GM19193 (cell line): ENCODE data around the gene U2AF2.

Experiments used
- POLR2A ChIP-seq: IDR thresholded peaks from 4 replicates; pipeline ENCODE4 v1.6.1; 2011; ENCODE audit not compliant: insufficient read depth, insufficient read length; ENCODE audit errors: extremely low read depth

The U2AF2 gene

DNA sequence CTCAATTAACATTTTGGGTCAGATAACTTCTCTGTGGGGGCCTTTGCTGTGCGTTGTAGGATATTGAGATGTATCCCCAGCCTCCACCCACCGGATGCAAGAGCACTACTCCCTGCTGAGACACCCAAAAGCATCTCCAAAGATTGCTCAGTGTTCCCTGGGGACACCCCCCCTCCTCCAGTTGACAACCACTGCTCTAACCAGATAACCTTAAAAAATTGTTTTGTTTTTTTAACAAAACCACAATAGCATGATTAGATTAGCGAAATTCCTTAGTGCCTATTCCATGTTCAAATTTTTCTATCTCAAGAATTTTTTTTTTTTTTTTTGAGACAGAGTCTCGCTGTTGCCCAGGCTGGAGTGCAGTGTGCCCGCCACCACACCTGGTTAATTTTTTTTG is 17.6 kb downstream of the U2AF2 start:
- no peak for TF ChIP-seq POLR2A

DNA sequence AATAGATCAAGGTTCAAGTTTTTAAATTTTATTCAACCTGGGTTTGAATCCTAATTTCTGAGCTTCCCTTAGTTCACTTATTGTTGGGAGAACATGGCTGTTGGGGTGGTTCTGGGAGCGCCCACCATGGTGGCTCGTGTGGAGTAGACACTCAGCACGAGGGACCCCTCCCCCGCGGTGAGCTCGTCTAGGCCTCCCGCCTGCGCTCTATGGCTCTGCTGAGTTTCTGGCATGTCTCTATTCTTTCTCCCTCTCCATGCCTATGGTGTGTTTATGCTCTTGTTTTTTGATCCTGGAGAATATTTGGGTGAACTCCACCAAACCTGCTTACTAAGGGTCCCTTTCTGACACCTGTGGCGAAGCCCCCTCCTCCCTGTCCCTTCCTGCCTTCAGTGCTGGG is 18.6 kb downstream of the U2AF2 start:
- TF ChIP-seq POLR2A = no peak

DNA sequence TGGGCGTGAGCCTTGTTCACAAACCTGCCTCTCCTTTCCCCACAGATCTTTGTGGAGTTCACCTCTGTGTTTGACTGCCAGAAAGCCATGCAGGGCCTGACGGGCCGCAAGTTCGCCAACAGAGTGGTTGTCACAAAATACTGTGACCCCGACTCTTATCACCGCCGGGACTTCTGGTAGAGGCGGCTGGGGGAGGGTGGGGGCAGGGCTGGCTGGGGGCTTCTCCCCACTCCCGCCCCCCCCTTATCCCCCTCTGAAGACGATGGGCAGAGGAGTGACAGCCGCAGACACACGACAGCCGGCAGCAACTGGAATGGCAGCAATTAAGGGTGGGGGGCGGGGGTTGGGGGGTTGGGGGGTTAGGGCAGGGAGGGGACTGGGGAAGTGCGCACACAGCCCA is 19.1 kb downstream of the U2AF2 start:
- no peak for TF ChIP-seq POLR2A

DNA sequence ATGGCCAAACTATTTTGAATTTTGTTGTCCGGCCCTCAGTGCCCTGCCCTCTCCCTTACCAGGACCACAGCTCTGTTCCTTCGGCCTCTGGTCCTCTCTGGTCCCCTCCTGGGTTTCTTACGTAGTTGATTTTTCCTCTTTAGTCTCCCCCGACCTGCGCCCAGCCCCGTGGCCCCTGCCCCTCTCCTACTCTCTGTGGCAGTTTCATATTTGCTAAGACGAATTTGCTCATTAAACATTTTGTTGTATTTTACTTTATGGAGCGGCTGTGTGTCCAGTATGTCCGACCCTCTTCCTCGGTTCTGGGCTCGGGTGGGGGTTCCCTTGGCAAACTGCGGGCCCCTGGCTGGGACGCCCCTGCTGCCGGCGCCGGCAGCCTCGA is 19.6 kb downstream of the U2AF2 start:
- TF ChIP-seq POLR2A = no peak

DNA sequence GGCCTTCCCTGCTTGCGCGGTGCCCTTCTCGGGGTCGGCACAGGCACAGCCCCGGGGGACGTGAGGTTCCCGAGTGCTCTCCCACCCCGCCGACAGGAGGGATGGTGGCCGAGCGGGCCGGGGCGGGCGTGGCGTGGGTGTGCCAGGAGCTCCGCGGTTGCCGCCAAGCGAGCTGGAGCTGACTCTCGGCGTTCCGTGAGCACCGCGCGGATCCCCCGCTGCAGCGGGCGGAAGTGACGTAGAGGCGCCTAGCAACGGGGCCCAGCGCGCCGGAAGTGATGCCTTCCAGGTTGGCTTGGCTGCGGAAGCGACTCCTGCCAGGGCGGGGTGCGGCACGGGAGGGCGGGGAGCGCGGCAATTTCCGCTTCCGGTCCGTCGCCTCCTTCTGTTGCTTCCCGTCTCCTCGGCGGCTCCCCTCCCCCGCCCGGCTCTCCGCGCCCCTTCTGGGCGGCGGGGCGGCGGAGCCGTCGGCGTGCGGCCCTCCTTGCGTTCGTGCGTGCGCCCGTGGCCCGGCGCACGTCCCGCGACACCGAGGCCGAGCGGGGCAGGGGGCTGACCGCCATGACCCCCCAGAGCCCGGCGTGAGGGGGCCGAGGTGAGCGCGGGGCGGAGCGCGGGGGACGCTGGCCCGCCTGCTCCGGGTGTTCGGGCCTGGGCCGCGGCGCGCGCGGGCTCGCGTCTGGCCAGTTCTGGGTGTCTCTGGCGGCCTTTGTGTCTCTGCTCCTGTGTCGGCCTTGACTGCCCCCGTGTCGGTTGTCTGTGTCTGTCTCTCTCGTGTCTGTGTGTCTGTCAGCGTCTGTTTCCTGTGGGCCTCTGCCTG is 20.2 kb downstream of the U2AF2 start, which contains the start of gene EPN1:
EPN1 (plus strand) TSS at position 386 of the 820 bp plus-strand sequence. CDS start 3,402 bp downstream, outside the sequence.
- peak; percentile 68 for TF ChIP-seq POLR2A

DNA sequence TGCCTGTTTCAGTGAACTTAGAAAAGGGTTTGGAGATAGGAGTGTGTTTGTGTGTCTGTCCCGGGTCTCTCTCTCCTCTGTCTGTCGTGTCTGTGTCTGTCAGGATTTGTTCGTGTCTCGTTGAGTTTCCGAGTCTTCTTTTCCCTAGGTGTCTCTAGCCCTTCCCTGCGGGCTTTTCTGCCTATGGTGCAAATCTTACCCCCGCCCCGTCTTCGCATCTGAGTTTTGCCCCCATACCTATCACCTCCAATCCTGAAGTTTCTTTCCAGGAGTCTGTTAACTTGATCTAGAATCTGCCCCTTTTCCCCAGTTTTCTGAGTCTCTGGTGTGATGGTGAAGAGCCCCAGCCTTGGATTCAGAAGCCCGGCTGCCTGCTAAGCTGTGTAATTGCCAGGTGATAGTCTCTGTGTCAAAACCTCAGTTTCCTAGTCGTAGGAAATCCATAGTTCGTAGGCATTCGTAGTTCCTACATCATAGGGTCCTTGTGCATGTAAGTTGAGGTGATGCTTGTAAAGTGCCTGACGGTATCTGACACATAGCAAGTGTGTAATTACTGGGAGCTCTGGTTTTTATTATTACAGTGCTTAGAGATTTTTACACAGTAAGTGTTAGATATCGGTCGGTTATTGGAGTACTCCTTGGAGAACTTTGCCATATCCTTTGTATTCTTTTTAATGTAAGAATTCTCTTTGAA is 21.0 kb downstream of the U2AF2 start:
- TF ChIP-seq POLR2A = no peak

DNA sequence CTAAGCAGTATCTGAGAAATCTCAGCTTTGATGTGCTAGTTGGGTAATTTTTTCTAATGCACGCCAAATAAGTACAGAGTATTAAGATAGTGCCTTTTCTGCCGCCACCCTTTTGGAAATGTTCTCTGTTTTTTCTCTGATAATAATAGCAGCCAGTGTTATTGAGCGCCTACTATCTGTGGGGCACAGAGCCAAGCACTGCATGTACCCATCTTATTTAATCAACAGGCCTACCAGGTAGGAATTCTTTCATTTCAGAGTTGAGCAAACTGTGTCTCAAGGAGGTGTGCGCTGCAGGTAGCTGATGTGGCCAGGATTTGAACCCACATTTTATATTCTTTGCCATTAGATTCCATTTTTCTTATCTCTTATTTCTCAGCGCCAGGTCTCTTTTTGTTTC is 21.5 kb downstream of the U2AF2 start:
- TF ChIP-seq POLR2A = no peak

DNA sequence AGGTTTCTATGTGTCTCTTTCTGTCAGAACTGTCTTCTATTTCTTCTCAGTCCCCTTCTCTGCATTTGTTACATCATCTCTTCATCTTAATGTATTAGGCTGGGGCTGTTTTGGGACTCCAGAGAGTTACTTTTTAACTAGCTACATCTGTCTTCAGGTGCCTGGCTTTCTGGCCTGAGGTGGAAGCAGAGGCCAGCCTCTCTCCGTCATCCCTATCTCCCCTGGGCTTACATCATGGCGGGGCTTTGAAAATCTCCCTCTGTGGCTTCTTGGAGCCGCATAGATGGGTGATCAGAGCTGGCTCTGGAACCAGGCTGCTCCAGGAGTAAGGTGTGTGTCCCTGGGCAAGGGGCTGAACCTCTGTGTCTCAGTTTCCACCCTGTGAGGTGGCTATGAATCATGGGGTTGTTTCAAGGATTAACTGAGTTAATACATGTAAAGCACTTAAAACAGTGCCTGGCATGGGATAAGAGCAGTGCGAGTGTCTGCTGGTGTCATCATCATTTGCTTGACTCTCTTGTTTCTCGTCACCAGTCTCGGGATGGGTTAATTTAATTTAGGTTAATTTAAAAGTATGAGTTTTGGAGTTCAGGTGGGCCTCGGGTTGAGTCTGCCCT is 22.2 kb downstream of the U2AF2 start:
- no peak for TF ChIP-seq POLR2A

DNA sequence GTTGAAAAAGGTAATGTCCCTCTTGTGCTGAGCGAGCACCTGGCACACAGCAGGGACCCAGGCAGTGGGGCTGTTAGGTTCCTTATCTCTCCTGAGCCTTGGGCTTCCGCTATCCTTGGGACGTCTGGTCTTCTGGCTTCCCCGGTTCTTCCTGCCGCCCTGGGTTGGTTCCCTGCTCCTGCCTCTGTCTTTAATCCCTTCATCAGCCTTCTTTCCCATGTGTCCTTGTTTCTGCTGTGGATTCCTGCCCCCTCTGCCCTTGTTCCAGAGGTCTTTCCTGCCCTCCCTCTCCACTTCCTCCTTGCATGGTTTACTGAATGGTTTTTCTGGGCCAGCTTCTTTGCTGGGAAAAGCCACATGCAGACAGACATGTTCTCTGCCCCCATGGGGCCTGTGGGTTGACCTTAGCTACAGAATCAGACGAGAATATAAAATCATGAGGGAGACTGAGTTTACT is 22.8 kb downstream of the U2AF2 start:
- no peak for TF ChIP-seq POLR2A

DNA sequence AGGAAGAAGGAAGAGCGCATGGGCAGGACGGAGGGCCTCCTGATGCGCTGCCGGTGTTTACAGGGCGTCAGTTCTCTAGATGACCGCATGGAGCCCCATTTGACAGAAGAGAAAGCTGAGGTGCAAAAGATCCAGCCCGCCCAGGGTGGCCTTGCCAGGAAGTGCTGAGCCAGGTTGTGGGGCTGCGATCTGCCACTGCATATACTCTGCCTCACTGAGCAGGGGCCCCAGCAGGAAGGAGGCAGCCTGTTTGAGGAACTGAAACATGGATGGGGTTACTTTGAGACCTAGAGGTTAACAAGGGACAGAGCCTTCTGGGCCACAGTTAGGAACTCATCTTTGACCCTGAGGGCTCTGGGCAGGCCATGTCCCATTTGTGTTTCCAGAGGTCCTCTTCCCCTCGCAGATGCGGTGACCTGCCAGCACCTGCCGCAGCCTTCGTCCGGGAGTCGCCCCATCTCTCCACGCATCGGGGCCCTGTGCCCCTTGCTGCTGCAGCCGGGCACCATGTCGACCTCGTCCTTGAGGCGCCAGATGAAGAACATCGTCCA is 23.4 kb downstream of the U2AF2 start:
- peak; percentile 54 for TF ChIP-seq POLR2A

DNA sequence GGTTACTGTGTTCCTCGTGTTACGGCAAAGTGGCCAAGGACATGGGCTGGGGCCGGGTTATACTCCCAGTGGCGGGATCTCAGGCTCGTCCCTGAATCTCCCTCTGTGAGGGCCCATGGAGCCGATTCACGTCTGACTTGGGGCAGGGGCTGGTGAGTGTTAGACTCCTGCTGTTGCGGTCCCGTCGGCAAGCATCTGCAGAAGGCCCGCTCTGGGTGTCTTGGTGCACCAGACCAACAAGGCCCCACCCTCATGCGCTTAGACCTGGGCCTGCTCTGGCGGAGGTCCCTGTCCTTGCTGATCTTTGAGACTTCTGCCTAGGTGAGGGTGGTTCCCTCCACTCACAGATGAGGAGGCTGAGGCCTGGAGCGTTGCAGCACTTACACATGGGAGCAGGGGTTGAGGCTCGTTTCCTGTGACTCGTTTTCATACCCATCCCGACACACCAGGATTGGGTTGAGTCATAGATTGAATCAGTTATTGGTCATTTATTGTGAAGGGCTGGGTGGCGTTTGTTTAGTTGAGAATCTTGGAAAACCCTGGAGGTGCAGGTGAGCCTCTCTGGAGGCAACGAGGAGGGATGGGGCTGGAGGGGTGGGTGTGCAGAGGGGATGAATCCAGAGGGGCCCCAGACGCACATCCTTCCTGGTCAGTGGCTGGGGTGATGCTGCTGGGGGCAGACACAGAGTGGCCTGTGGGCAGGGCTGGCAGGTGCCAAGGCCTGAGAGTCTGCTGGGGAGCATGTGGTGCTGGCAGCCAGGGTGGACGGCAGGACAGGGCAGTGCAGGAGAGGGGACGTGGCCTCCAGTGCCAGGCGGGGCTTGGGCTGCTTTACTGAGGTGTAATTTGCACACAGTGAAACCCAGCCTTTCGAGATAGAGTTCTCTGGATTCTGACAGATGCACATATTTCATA is 24.8 kb downstream of the U2AF2 start:
- peak; percentile 6 for TF ChIP-seq POLR2A

DNA sequence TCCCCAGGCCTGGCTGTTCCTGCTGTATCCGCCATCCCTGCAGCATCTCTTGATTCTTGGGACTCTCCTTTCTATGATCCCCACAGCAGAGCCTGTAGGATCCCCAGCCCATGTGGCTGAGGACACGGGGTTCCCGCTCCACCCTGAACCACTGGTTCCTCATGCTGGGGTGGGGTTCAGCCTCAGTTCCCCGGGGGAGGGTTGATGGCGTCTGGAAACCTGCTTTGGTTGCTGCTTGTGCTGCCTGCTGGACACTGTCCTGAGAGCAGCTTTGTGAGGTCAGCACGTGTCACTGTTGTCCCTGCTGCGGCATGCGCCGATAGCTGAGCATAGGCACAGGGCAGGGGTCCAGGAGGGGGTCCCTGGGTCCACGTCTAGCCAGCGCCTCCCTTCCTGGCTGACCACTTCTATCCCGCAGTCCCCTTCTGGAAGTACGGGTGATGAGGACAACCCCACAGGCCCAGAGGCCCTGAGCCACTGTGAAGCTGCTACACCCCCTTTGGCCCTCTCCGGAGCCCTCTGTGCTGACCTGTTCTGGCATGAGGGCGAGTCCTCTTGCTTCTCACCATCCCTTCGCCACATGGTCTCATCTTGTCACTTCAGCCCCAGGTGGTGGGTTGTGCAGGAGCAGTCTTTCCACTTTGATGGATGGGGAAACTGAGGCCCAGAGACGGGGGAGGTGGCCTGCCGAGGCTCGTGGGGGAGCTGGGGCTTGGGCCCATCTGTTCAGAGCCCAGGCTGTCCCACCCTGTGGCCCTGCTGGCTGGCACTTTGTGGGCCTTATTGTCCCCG is 25.7 kb downstream of the U2AF2 start:
- no peak for TF ChIP-seq POLR2A
